GM18505 (cell line): ENCODE data around the gene RTN1.
A peak's percentile ranks its signal among the peaks of the same experiment; 100 is the strongest.

Experiments used
- ATAC-seq: cut with Tn5 transposase; IDR thresholded peaks from one replicate; pipeline ENCODE4 v1.9.1; 2021; ENCODE audit not compliant: unreplicated experiment
- POLR2A ChIP-seq: IDR thresholded peaks from 4 replicates; pipeline ENCODE4 v1.6.1; 2011; ENCODE audit warnings: borderline replicate concordance; ENCODE audit not compliant: insufficient read depth, insufficient read length; ENCODE audit errors: extremely low read depth

The RTN1 gene

DNA sequence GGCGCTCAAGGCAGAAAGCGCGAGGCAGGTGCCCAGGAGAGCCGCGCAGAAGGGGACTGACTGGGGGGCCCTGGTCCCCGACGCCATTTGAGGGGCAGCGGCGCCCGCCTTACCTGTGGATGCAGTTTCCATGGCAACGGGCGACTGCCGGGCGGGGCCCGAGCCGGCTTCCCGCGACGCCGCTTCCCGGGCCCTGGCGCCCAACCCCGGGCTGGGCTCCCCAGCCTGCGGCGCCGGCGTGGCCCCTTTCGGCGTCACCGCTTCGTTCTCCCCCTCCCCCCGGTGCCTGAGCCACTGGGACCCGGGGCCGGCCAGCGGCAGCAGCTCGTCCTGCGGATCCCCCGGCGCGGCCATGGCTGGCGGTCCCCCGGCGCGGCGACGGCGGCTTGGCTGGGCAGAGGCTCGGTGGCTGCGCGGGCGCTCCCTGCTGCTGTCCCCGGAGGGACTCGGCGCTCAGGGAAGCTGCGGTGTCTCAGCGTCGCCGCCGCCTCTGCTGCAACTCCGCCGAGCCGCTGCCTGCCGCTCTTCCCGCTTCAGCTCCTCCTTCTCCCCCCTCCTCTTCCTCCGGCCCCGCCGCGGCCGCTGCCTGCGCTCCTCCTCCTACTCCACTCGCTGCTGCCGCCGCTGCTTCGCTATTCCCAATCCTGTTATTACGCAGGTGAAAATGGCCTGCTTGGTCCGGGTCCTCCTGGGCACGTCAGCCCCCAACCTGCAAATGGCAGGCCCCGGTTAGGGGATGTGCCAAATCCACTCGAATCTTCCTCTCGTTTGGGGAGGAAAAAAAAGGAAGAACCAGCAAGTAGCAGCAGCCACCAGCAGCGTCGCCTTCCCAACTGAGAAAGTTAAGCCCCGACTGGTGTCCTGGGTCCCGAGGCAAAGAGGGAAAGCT lies at the start of gene RTN1:
Gene RTN1 (minus strand): TSS at position 500 of the 889 bp plus-strand sequence. CDS start 146 bp downstream, at position 354.
- ATAC-seq, result peak; percentile 55
- no peak for TF ChIP-seq POLR2A

DNA sequence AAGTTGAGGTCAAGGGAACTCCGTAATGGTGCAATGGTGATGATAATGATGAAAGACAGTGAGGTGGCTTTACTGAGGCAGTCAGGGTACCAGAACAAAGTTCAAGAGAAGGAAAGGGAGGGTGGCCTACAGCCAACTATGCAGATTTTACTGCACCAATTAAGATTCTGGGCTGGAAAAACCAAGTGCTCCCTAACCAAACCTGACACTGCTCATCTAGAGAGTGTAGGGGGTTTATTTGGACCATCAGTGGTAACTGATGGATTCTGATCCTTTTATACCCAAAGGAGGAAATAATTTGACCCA lies 49.8 kb upstream of the RTN1 start:
- ATAC-seq, result no peak
- TF ChIP-seq POLR2A, result no peak

DNA sequence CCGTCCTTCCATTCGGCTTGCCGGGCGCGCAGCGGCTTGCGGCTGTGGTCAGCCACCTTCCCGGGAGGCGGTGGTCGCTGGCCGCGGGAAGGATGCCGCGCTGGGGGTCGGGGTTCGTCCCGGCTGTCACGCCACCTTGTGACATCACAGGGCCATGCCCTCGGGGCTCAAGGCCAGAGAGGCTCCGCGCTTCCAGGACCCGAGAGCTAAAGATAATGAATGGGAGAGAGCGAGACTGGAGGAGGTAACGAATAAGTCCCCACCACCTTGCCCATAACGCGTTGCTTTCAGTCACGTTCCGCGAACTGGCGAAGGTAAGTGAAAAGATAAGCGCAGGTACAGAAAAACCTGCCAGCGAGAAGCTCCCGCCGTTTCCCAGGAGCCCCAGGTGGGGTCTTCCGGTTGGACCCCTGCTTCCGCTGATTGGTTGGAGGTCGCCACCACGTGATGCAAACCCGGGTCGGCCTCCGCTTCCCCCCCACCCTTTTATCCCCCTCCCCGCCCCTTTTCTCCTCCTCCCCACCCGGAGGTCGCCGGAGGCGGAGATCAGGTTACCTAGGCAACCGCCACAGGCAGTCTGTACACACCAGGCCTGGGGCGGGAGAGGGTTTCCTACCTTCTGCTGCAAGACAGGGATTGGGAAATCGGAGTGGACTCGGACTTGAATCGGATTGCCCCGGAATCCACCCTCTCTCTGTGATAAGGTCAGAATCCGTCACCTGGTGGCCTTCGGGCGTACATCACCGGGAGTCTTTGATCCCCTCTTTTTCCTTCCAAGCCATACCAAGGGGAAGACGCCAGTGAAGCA lies 49.2 kb upstream of the RTN1 start, which contains the start of gene LRRC9:
Gene LRRC9 (plus strand): TSS at position 575 of the 808 bp plus-strand sequence.
- ATAC-seq, result no peak
- TF ChIP-seq POLR2A, result no peak

- no peak for TF ChIP-seq POLR2A
- no peak for ATAC-seq
Observed at GRCh38 chr14:59918824-59919569, 48.4 kb upstream of the RTN1 start.

DNA sequence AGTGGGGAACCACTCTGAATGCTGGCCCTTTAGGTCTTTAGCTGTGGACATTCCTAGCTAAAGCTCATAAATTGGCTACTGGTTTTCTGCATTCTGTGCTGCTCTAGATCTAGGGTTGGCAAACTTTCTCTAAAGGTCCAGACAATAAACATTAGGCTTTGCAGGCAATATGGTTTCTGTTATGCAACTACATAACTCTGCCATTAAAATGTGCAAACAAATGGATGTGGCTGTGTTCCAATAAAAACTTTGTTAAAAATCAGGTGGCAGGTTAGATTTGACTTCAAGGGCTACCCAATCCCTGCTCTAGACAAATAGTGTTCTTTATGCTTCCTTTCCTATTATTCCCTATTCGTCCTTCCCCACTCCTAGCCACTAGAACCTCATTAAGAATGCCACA lies 42.6 kb upstream of the RTN1 start:
- no peak for ATAC-seq
- TF ChIP-seq POLR2A, result no peak

- no peak for ATAC-seq
- TF ChIP-seq POLR2A, result no peak
Observed at GRCh38 chr14:59912443-59912842, 41.9 kb upstream of the RTN1 start.

DNA sequence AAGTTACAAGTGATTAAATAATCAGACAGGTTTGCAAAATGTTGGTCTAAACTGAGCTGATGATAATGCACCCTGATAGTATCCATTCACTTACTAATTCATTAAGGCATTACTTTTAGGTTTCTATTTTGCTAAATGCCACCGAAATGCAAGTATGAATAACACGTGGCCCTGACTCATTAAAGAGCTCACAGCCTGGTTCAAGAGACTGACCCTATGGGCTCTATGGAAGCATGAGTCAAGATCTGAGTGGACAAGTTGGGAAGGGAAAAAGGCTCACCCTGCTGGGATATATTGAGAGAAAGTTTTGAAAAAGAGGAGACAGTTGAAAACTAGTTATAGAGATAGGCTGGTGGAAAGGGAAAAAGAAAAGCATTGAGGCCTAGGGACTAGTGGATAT lies 34.6 kb upstream of the RTN1 start:
- no peak for ATAC-seq
- no peak for TF ChIP-seq POLR2A

DNA sequence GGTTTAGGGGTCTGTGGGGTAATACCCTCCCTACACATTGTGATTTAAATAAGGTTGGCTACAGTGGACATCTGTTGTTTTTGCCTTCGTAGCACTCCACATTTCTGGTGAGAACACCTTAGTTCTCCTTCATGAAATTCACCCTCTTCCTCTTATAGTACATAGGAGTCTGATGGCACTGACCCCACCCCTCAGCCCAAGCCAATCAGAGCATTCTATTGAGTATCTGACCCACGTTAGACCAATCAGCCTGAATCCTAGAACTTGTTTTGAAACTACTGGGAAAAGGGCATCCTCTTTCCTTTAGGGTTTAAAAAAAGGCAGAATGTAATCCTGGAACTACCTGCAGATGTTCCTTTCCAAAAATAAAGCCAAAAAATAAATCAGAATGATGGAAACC lies 33.6 kb upstream of the RTN1 start:
- no peak for ATAC-seq
- TF ChIP-seq POLR2A, result no peak

DNA sequence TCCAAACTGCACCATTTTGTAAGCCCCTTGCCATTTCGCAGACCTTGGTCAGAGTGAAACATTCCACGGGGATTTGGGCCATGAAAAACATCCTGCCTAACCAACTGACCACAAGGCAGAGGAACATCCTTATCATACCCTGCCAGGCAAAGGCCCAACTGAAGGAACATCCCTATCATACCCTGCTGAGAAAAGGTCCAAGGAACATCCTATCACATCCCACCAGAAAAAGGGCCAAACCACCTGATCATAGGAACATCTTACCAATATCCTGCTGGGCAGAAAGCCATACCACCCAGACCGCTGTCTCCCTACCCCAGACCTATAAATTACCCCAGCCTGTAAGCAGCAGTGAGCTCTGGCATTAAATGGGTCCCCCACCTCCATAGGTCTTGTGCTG lies 30.0 kb upstream of the RTN1 start:
- ATAC-seq, result no peak
- TF ChIP-seq POLR2A, result no peak

DNA sequence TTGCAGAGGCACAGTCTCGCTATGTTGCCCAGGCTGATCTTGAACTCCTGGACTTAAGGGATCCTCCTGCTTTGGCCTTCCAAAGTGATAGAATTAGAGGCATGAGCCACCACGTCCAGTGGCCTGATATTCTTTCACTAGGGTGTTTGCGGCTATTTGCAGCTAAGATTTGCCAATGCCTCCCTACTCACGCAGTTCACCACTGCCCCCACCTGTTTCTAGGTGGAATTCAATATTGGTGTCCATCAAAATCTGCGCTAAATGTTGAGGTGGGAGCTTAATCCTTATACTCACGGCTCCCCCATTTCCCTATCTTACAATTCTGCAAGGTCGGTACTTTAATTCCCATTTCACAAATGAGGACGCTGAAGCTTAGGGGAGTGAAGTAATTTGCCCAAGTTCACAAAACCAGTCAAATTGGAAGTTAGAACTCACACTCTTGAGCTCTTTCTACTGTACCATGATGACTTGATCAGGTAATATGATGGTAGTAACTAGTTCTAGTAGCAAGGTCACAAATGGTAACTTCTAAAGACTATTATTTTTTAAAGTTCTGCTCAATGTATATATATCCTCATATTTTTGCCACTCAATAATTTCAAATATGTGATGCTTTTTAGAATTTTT lies 27.3 kb upstream of the RTN1 start:
- no peak for TF ChIP-seq POLR2A
- no peak for ATAC-seq

- TF ChIP-seq POLR2A, result no peak
- no peak for ATAC-seq
Observed at GRCh38 chr14:59895721-59896120, 25.1 kb upstream of the RTN1 start.

- TF ChIP-seq POLR2A, result no peak
- ATAC-seq, result no peak
Observed at GRCh38 chr14:59890676-59891075, 20.1 kb upstream of the RTN1 start.

DNA sequence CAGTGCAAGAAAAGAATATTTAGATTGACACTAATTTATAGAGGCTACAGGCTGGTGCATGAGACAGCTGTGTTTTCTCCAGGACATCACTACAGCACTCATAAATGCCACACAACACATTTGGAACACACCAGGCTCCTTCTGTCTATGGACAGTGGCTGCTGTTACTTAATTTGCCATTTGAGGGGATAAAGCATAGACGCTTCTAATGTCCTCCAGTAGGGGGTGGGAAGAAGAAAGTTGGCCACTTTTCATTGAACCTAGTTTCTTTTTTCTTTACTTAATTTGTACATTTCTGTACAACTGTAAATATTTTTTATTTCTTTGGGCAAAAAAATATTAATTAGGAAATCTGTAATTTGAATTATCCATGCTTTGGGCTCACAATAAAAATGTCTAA lies 12.4 kb upstream of the RTN1 start:
- ATAC-seq, result no peak
- no peak for TF ChIP-seq POLR2A
